ENCODE data around the gene DHRSX. TPM values are rescaled to one million over a fixed set of nuclear protein-coding genes. Genes with fewer than 3 reads are reported as not detected.

DHRSX gene
- total and polyA plus RNA-seq, 2 donors (not counting 3 experiments of a cell fraction or from before 2014, with no cell fraction given) = 27.1 to 37.7 TPM

- Histone ChIP-seq H2AFZ (ENCODE audit: low read depth, low read length) (no peak overlapping the region), H3K79me2 (ENCODE audit: control insufficient read depth, insufficient read depth, low read length) (no peaks in the 10 kb centered on the region), H3K4me1 (ENCODE audit: control insufficient read depth, extremely low read depth, insufficient read depth, low read length) (no peaks in the 10 kb centered on the region), H3K9ac (replicated peaks; ENCODE audit: extremely low read depth, insufficient read depth, low read length) (no peak overlapping the region), H3K4me2 (ENCODE audit: insufficient read depth, low read length) (no peak overlapping the region), H3K27me3 (ENCODE audit: control insufficient read depth in 2 of 2, insufficient read depth in 2 of 2, low read length in 2 of 2) (no peaks in the 10 kb centered on the region), H3K27ac (ENCODE audit: insufficient read depth, low read depth, low read length) (no peak overlapping the region), H3K36me3 (ENCODE audit: control insufficient read depth in 2 of 2, extremely low read depth in 1 of 2, insufficient read depth in 2 of 2, low read length in 2 of 2) (no peaks in the 10 kb centered on the region), H3K9me1 (replicated peaks; ENCODE audit: control insufficient read depth, extremely low read depth, insufficient read depth, low read length) (no peaks in the 10 kb centered on the region), H3K9me3 (replicated peaks; ENCODE audit: control insufficient read depth, insufficient read depth, low read length) (no peaks in the 10 kb centered on the region), H4K20me1 (replicated peaks; ENCODE audit: control insufficient read depth, extremely low read depth, insufficient read depth, low read length) (no peaks in the 10 kb centered on the region), H3K4me3 (replicated peaks in 1 of 3; ENCODE audit: insufficient read depth in 1 of 3, low read depth in 1 of 3, low read length in 3 of 3) (no peak overlapping the region)
- no peak for DNase-seq (ENCODE audit: low read depth, low spot score)
- no peak for FAIRE-seq
- TF ChIP-seq POLR2AphosphoS5 (IDR thresholded peaks at IDR 0.05; ENCODE audit: insufficient read depth, low read depth, low read length) (no peak), FOS (IDR thresholded peaks at IDR 0.05; ENCODE audit: borderline replicate concordance, insufficient read depth, low read length) (no peak), POLR2A (IDR thresholded peaks at IDR 0.05; ENCODE audit: low read depth, low read length) (no peak), JUN (IDR thresholded peaks at IDR 0.05; ENCODE audit: borderline replicate concordance, insufficient read depth, insufficient read length, low read depth) (no peak), MYC (IDR thresholded peaks at IDR 0.05; ENCODE audit: low read depth, low read length) (no peak), CTCF (IDR thresholded peaks at IDR 0.05; ENCODE audit: extremely low read depth in 1 of 2, insufficient read depth in 1 of 2, low read depth in 1 of 2, low read length in 2 of 2) (no peak), GATA2 (IDR thresholded peaks at IDR 0.05; ENCODE audit: insufficient read depth, insufficient read length, low read depth, low read length) (no peak)
- ChIA-PET CTCF (no interaction called here), POLR2A (no interaction called here)
- dilution Hi-C loops (cut with MboI; ENCODE audit: extremely low pct_ligation_motif_present, low sequenced_read_pairs) (no loop called here), intact Hi-C loops (cut with micrococcal nuclease) (no loop called here)
- BruUV-seq (replicated peaks) = no TSS peak
These were observed 7.3 kb upstream of the DHRSX start for GRCh38 chrX:2507904-2508627.

All from endothelial cell of umbilical vein (primary cell).